Pulmonary artery endothelial cell (primary cell): ENCODE results near the gene LRRTM4. TPM values are rescaled to one million over a fixed set of nuclear protein-coding genes. Genes with fewer than 3 reads are reported as not detected.

Experiments
- DNase-seq: peaks from one replicate; pipeline ENCODE4 v3.0.0-alpha.2; 2011; ENCODE audit warnings: low read depth, low spot score
- total RNA-seq: library from RNA; depleted of rRNA; stranded (reverse); fragments of >200 nt; gene quantifications from 2 replicates; pipeline ENCODE4 v1.2.3, GENCODE V29; 2014

The LRRTM4 gene
- total RNA-seq, 1 donor from 2014 or later: not detected

GRCh38 chr2:77001895-77002294 lies 520.3 kb downstream of the LRRTM4 start:
- DNase-seq: no peak

GRCh38 chr2:76998704-76999103 lies 523.5 kb downstream of the LRRTM4 start:
- DNase-seq: no peak

GRCh38 chr2:76998152-76998551 lies 524.0 kb downstream of the LRRTM4 start:
- no peak for DNase-seq

GRCh38 chr2:76997296-76997695 lies 524.9 kb downstream of the LRRTM4 start:
- no peak for DNase-seq

- DNase-seq: no peak
These were observed 536.6 kb downstream of the LRRTM4 start for GRCh38 chr2:76985387-76986136.

GRCh38 chr2:76984359-76984758 lies 537.8 kb downstream of the LRRTM4 start:
- no peak for DNase-seq

- no peak for DNase-seq
These were observed 541.9 kb downstream of the LRRTM4 start for GRCh38 chr2:76980067-76980787.

GRCh38 chr2:76977846-76978727 lies 544.1 kb downstream of the LRRTM4 start:
- no peak for DNase-seq

- DNase-seq: no peak
These were observed 546.4 kb downstream of the LRRTM4 start for GRCh38 chr2:76975752-76976151.

- no peak for DNase-seq
These were observed 548.6 kb downstream of the LRRTM4 start for GRCh38 chr2:76973610-76974009.

- no peak for DNase-seq
These were observed 556.4 kb downstream of the LRRTM4 start for GRCh38 chr2:76965772-76966171.

- DNase-seq: no peak
These were observed 563.4 kb downstream of the LRRTM4 start for GRCh38 chr2:76958749-76959148.

- no peak for DNase-seq
These were observed 568.3 kb downstream of the LRRTM4 start for GRCh38 chr2:76953733-76954347.

- DNase-seq: no peak
These were observed 575.5 kb downstream of the LRRTM4 start for GRCh38 chr2:76946631-76947145.

- no peak for DNase-seq
These were observed 581.6 kb downstream of the LRRTM4 start for GRCh38 chr2:76940559-76940958.

GRCh38 chr2:76938153-76938552 lies 584.0 kb downstream of the LRRTM4 start:
- DNase-seq: no peak

GRCh38 chr2:76932550-76932949 lies 589.6 kb downstream of the LRRTM4 start:
- no peak for DNase-seq

- no peak for DNase-seq
These were observed 592.0 kb downstream of the LRRTM4 start for GRCh38 chr2:76930056-76930744.

- DNase-seq: no peak
These were observed 594.1 kb downstream of the LRRTM4 start for GRCh38 chr2:76928026-76928425.

GRCh38 chr2:76921006-76921405 lies 601.2 kb downstream of the LRRTM4 start:
- no peak for DNase-seq

- DNase-seq: no peak
These were observed 626.7 kb downstream of the LRRTM4 start for GRCh38 chr2:76895469-76895868.
